ENCODE data around the gene COL23A1.
A peak's percentile ranks its signal among the peaks of the same experiment; 100 is the strongest.

The COL23A1 gene

DNA sequence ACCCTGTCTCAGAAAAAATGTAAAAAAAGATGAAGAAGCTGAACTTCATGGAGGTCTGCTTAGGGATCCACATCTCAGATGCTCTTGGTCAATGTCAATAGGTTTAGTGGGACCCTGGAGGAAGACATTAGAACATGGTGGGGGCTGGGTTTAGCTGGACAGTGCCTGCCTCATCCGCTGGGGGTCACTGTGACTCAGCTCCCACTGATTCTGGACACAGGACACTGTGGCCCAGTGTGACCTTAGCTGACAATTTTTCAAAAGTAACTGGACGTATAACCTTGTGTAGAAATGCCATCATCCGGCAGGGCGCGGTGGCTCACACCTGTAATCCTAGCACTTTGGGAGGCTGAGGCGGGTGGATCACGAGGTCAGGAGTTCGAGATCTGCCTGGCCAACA is 393.2 kb downstream of the COL23A1 start:
- TF ChIP-seq, protein P1, sequence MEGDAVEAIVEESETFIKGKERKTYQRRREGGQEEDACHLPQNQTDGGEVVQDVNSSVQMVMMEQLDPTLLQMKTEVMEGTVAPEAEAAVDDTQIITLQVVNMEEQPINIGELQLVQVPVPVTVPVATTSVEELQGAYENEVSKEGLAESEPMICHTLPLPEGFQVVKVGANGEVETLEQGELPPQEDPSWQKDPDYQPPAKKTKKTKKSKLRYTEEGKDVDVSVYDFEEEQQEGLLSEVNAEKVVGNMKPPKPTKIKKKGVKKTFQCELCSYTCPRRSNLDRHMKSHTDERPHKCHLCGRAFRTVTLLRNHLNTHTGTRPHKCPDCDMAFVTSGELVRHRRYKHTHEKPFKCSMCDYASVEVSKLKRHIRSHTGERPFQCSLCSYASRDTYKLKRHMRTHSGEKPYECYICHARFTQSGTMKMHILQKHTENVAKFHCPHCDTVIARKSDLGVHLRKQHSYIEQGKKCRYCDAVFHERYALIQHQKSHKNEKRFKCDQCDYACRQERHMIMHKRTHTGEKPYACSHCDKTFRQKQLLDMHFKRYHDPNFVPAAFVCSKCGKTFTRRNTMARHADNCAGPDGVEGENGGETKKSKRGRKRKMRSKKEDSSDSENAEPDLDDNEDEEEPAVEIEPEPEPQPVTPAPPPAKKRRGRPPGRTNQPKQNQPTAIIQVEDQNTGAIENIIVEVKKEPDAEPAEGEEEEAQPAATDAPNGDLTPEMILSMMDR (IDR thresholded peaks at IDR 0.05; ENCODE audit: insufficient read depth, low read depth, low read length, missing control alignments): no peak
- no peak overlapping the region for H3K4me3 ChIP-seq (ENCODE audit: low read length)
- DNase-seq (ENCODE audit: low read depth): no peak

DNA sequence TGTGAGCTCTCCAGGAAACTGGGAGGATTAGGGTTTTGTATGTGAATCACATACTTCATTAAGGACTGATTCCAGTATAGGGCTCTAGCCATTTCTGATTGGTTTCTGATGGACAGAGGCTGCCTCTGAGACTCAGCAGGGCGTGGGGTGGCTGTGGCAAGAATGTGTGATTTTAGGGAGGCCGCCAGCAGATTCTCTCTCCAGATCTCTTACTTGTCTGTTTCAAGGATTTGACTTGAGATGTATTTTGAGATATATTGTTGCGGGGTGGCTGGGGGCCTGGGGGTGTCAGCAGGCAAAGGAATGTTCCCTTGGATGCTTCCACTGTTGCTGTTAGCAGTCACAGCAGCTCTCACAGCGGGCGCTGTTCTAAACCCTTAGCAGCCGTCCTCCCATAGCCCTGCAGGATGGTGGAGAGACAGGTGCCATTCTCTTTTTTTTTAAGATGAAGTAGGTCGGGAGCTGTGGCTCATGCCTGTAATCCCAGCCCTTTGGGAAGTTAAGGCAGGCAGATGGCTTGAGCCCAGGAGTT is 393.8 kb downstream of the COL23A1 start:
- no peak for DNase-seq (ENCODE audit: low read depth)
- H3K4me3 ChIP-seq (ENCODE audit: low read length): no peak overlapping the region
- TF ChIP-seq, protein P1 (IDR thresholded peaks at IDR 0.05; ENCODE audit: insufficient read depth, low read depth, low read length, missing control alignments): no peak

DNA sequence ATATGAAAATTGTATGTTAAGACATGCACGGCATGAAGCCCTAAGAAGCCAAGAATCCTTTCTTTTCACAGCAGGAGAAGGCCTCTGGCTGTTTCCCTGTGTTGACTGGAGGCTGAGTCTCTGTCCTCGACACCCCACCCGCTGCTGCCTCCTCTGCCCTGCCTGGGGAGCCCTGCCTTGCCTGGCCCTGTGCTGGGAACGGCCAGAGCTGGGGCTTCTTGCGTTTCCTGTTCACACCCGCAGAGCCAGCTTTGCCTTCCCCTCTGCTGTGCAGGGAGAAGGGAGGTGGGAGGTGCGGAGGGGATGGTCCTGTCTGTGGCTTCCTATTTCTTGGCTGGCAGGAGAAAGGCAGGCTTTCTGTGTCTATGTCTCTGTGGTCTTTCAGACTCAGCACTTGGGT is 396.2 kb downstream of the COL23A1 start:
- DNase-seq (ENCODE audit: low read depth): no peak
- no peak overlapping the region for H3K4me3 ChIP-seq (ENCODE audit: low read length)
- TF ChIP-seq, protein P1 (IDR thresholded peaks at IDR 0.05; ENCODE audit: insufficient read depth, low read depth, low read length, missing control alignments): no peak

DNA sequence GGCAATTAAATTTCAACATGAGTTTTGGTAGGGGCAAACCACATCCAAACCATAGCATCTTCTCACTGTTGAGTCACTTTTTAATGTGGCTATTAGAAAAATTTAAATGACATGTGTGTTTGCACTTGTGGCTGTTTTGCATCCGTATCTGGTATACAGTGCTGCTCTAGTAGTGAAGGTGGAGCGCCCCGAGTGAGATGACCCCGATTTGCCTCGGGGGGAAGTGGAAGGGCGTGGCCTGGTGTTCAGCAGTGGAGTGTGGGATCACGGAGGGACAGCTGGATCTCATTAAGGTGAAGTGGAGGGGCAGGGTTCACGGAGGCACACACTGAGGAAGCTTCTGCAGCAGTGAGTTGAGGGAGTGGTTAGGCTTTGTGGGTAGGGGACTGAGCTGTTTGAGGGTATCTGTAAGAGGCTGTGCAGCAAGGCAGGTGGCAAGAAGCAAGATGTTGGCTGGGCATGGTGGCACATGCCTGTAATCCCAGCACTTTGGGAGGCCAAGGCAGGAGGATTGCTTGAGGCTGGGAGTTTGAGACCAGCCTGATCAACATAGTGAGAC is 396.9 kb downstream of the COL23A1 start:
- H3K4me3 ChIP-seq (ENCODE audit: low read length): no peak overlapping the region
- DNase-seq (ENCODE audit: low read depth): no peak
- TF ChIP-seq, protein P1 (IDR thresholded peaks at IDR 0.05; ENCODE audit: insufficient read depth, low read depth, low read length, missing control alignments): no peak

DNA sequence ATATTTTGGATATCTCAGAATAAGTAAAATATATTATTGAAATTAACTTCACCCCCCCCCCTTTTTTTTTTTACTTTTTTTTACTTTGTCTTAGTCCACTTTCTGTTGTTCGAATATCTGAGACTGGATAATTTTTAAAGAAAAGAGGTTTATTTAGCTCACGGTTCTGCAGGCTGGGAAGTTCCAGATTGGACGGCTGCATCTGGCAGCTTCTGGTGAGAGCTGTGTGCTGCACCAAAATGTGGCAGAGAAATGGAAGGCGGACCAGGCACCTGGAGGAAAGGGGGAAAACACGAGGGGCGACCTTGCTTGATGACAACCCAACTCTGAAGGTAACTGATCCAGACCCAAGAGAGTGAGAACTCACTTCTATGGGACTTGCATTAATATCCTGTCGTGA is 397.4 kb downstream of the COL23A1 start:
- no peak for DNase-seq (ENCODE audit: low read depth)
- TF ChIP-seq, protein P1 (IDR thresholded peaks at IDR 0.05; ENCODE audit: insufficient read depth, low read depth, low read length, missing control alignments): no peak
- H3K4me3 ChIP-seq (ENCODE audit: low read length): no peak overlapping the region

DNA sequence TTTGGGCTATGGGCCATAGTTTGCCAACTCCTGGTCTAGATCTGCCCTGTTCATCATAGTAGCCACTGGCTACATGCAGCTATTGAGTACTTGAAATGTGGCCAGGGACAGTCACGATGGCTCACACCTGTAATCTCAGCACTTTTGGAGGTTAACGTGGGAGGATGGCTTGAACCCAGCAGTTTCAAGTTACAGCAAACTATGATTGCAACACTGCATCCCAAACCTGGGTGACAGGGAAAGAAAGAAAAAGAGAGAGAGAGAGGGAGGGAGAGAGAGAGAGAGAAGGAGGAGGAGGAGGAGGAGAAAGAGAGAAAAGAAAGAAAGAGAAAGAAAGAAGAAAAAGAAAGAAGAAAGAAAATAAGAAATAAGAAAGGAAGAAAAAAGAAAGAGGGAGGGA is 397.9 kb downstream of the COL23A1 start:
- TF ChIP-seq, protein P1 (IDR thresholded peaks at IDR 0.05; ENCODE audit: insufficient read depth, low read depth, low read length, missing control alignments): no peak
- no peak overlapping the region for H3K4me3 ChIP-seq (ENCODE audit: low read length)
- DNase-seq (ENCODE audit: low read depth): peak; percentile 88

DNA sequence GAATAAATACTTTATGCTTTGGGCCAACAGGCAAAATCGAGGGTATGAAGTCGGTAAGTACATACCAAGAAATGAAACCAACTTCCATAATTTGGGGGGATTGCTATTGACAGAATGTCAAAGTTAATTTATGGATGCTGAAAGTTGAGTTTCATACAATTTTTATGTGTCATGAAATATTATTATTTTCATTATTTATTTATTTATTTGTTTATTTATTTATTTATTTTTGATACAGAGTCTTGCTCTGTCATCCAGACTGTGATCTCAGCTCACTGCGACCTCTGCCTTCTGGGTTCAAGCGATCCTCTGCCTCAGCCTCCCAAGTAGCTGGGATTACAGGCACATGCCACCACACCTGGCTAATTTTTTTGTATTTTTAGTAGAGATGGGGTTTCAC is 398.5 kb downstream of the COL23A1 start:
- DNase-seq (ENCODE audit: low read depth): no peak
- TF ChIP-seq, protein P1 (IDR thresholded peaks at IDR 0.05; ENCODE audit: insufficient read depth, low read depth, low read length, missing control alignments): no peak
- no peak overlapping the region for H3K4me3 ChIP-seq (ENCODE audit: low read length)

Data from epithelial cell of esophagus (primary cell).